Adipocyte (in vitro differentiated cells): ENCODE results near the gene SGMS2.
A peak's percentile ranks its signal among the peaks of the same experiment; 100 is the strongest.

Experiments used
- DNase-seq: peaks from one replicate; pipeline ENCODE4 v3.0.0-alpha.2; 2015; ENCODE audit warnings: low read depth
- H3K27me3 ChIP-seq: replicated peaks from 2 replicates; pipeline ENCODE4 v1.7.0; 2013; ENCODE audit warnings: mild to moderate bottlenecking, low read length, moderate library complexity; ENCODE audit not compliant: control insufficient read depth, insufficient read depth
- H3K36me3 ChIP-seq: 2 replicates; pipeline ENCODE4 v1.7.0; 2013; ENCODE audit warnings: low read length, mild to moderate bottlenecking, moderate library complexity; ENCODE audit not compliant: control insufficient read depth, insufficient read depth, severe bottlenecking
- H3K4me1 ChIP-seq: 2 replicates; pipeline ENCODE4 v1.7.0; 2013; ENCODE audit warnings: mild to moderate bottlenecking, low read length, moderate library complexity; ENCODE audit not compliant: control insufficient read depth, insufficient read depth
- H3K4me3 ChIP-seq: 2 replicates; pipeline ENCODE4 v1.7.0; 2013; ENCODE audit warnings: mild to moderate bottlenecking, low read length, moderate library complexity
- H3K9ac ChIP-seq: 2 replicates; pipeline ENCODE4 v1.7.0; 2013; ENCODE audit warnings: mild to moderate bottlenecking, low read length, moderate library complexity
- H3K9me3 ChIP-seq: 2 replicates; pipeline ENCODE4 v1.7.0; 2013; ENCODE audit warnings: mild to moderate bottlenecking, low read length, moderate library complexity; ENCODE audit not compliant: control insufficient read depth

The SGMS2 gene

DNA sequence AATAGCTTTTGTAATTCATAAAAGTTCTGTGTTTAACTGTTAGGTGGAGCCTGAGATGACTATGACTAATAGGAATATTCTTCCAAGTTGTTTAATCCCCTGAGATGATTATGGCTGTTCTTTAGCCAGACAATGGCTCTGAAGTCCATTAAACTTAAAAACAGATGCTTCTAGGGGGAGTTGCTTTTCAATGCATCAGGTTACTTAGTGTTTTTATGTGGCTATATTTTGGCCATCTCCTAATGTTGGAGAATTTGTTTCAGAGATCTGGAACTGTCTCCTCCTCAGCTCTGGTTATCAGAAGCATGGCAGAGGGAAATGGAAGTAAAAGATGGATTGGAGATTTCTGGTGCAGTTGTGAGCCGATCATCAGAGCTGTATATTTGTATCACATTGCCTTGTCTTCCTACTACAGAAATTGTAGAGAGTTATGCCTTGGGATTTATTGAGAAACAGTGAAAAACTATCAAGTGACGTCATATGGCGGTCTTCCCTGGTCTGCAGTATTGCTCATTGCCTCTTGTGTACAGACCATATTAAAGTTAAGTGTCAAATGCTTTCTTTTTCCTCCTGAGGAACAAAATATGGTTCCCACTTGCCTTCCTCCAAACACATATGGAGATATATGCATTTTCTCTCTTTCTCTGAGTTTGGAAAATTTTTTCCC, 29.8 kb downstream of the SGMS2 start:
- Histone ChIP-seq H3K36me3 (no peaks in the 10 kb centered on the region), H3K9me3 (no peaks in the 10 kb centered on the region), H3K4me3 (peak overlapping the region; percentile 77), H3K27me3 (no peaks in the 10 kb centered on the region), H3K4me1 (peaks cover 42% of the 10 kb centered on the region), H3K9ac (peak overlapping the region; percentile 71)
- peak; percentile 65 for DNase-seq

DNA sequence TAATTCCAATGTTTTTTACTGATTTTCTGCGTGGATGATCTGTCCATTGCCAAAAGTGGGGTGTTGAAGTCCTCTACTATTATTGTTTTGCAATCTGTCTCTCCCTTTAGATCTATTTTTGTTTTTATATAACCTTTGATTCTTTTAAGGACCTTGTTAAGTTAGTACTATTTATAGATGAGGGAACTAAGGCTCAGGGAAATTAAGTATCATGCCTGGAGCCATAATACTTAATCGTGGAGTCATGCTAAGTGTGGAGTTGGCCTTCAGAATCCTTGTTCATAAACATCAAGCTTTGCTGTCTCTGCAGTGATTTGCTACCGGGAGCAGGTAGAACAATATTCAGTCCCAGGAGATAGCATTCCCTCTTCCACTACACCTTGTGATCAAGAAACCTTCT, 31.0 kb downstream of the SGMS2 start:
- Histone ChIP-seq H3K4me3 (peak overlapping the region; percentile 77), H3K27me3 (no peaks in the 10 kb centered on the region), H3K9me3 (no peaks in the 10 kb centered on the region), H3K4me1 (peaks cover 42% of the 10 kb centered on the region), H3K36me3 (peaks cover 7% of the 10 kb centered on the region), H3K9ac (no peak overlapping the region)
- DNase-seq = no peak

DNA sequence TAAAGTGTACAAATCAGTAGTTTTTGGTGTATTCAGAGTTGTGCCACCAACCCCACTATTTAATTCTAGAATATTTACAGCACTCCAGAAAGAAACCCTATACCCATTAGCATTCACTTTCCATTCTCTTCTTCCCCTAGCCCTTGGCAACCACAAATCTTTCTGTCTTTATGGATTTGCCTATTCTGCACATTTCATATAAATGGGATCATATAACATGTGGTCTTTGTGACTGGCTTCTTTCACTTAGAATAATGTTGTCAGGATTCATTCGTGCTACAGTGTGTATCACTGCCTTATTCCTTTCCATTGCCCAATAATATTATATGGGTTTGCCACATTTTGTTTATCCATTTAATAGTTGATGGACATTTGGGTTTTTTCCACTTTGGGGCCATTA, 32.2 kb downstream of the SGMS2 start:
- DNase-seq = peak; percentile 39
- Histone ChIP-seq H3K9ac (no peak overlapping the region), H3K4me3 (no peak overlapping the region), H3K36me3 (peaks cover 9% of the 10 kb centered on the region), H3K27me3 (no peaks in the 10 kb centered on the region), H3K4me1 (peaks cover 42% of the 10 kb centered on the region), H3K9me3 (no peaks in the 10 kb centered on the region)

DNA sequence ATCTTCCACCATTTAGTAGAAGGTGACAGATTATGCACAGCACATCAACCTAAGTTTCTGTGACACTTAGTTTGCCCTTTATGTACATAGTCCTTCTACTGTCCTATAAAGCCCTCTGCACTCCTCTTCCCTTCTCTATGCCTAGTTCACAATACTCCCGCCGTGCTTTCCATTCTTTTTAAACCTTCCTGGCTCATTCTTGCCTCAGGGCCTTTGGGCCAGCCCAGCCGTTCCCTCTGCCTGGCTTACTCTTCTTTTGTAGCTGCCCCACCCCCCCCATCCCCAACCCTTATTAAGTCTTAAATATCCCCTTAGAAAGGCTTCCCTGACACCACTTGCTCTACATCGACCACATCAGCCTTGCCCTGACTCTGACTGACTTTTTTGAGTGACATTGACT, 33.0 kb downstream of the SGMS2 start:
- Histone ChIP-seq H3K27me3 (no peaks in the 10 kb centered on the region), H3K9ac (no peak overlapping the region), H3K9me3 (no peaks in the 10 kb centered on the region), H3K4me3 (no peak overlapping the region), H3K4me1 (peaks cover 42% of the 10 kb centered on the region), H3K36me3 (peaks cover 9% of the 10 kb centered on the region)
- DNase-seq = no peak

DNA sequence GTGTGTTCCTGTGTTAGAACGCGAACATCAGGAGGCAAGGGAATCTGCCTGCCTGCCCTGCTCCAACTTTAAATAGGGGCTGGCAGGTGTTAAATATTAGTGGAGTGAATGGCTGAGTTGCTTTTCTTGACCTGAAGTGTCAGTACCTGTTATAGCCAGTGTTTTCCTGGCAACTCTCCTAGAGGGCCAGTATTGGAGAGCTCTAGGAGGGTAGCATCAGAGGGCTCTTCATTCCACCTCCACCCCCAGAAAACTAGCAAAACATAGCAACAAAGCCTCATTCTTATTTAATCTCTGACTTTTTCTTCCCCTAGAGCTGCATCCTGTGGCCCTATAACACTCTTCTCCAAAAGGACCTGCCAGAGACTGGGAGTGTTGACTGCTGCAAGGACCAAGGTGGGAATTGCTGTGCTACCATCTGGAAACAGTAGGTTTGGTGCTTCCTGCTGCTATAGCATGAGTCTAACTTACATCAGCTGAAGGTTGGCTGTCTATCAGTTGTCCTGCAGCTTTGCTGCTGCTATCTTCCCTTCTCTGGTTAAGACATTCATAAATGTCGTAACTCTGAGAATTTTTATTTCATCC, 33.5 kb downstream of the SGMS2 start:
- Histone ChIP-seq H3K36me3 (peaks cover 9% of the 10 kb centered on the region), H3K9me3 (no peaks in the 10 kb centered on the region), H3K27me3 (no peaks in the 10 kb centered on the region), H3K4me1 (peaks cover 37% of the 10 kb centered on the region), H3K4me3 (no peak overlapping the region), H3K9ac (no peak overlapping the region)
- no peak for DNase-seq

DNA sequence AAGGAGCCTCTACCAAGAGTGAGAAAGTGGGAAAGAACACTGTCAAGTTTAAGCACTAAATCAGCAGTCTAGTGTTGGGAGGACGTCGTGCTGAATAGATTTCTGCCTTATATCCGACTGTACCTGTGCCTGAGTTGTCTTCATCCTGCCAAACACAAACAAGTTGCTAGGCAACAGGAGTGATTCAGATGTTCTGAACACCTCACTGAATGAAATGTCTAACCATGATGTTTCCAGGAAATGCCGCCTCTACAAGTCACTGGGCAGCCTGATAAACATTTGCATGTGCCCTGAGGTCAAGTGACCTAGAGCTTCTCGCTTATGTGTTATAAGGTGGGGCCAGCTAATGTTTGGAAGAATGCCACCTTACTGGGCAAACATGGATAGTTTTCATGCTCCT, 37.9 kb downstream of the SGMS2 start:
- Histone ChIP-seq H3K4me1 (peaks cover 20% of the 10 kb centered on the region), H3K4me3 (no peak overlapping the region), H3K36me3 (peaks cover 9% of the 10 kb centered on the region), H3K27me3 (no peaks in the 10 kb centered on the region), H3K9me3 (no peaks in the 10 kb centered on the region), H3K9ac (no peak overlapping the region)
- no peak for DNase-seq

DNA sequence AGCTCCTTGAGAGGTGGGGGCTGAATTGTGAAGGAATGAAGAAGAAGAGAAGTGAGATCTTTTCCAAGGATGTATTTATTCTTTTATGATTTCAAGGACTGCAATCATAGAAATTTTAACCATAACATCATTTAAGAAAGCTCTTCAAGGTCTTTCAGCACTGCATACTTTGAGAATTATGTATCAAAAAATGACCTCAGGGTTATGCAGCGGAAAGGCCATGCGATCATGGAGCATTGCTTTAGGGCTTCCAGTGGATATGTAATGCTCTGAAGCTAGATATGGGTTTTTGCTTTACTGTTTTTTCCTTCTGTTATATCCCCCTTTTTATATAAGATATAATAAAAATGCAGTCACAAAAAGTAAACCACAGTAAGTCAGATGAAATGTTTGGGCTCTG, 38.7 kb downstream of the SGMS2 start:
- no peak overlapping the region for H3K9ac ChIP-seq
- H3K9me3 ChIP-seq = no peaks in the 10 kb centered on the region
- H3K27me3 ChIP-seq = no peaks in the 10 kb centered on the region
- peak; percentile 36 for DNase-seq
- peaks cover 20% of the 10 kb centered on the region for H3K4me1 ChIP-seq
- no peak overlapping the region for H3K4me3 ChIP-seq
- peaks cover 9% of the 10 kb centered on the region for H3K36me3 ChIP-seq

DNA sequence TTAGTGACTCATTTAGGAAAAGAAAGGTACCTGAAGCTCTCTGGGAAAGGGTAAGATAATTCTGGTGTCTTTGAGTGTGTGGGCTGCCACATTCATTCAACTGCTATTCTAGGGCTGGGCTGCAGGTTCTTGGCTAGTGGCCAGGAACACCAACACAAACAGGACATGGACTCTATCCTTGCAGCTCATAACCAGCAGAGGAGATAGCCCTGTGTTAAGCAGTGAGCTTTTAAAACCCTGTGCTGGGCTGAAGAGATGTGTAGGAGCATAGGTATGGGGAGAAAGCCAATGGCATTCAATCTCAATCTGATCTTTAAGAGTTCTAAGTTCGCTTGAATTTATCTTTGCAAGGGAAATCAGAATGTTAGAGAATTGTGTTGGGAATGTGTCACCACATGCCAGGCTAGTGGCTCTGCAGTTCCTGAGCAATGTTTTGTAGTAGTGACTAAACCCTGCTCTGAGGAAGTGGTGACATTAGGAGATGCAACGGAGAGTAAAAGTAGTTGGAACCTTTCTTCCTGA, 39.2 kb downstream of the SGMS2 start:
- peak; percentile 29 for DNase-seq
- H3K4me3 ChIP-seq = no peak overlapping the region
- H3K27me3 ChIP-seq = no peaks in the 10 kb centered on the region

DNA sequence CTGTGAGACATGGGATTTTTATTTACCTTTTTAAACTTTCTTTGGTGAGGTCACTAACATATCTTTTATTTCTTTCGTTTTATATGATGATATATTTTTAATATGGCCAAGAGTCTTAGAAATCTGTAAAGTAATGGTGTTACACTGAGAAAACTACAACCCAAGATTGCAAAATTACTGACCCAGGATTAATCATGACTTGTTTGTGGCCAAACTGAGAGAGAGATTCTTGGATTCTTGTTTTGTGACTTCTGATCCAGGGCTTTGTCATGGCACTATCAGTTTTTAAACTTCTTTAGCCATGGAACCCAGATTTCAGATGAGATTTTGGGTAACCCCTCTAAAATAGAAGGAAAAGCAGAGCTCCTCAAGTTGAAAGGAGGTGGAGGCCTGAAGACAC, 42.0 kb downstream of the SGMS2 start:
- DNase-seq = no peak
- Histone ChIP-seq H3K9ac (no peak overlapping the region), H3K36me3 (no peaks in the 10 kb centered on the region), H3K27me3 (no peaks in the 10 kb centered on the region), H3K4me1 (peaks cover 32% of the 10 kb centered on the region), H3K9me3 (no peaks in the 10 kb centered on the region), H3K4me3 (peak overlapping the region; percentile 16)

More for the DNA sequence above, 39.2 kb downstream of the SGMS2 start:
- H3K9ac ChIP-seq = no peak overlapping the region
- peaks cover 20% of the 10 kb centered on the region for H3K4me1 ChIP-seq
- no peaks in the 10 kb centered on the region for H3K9me3 ChIP-seq
- peaks cover 9% of the 10 kb centered on the region for H3K36me3 ChIP-seq

DNA sequence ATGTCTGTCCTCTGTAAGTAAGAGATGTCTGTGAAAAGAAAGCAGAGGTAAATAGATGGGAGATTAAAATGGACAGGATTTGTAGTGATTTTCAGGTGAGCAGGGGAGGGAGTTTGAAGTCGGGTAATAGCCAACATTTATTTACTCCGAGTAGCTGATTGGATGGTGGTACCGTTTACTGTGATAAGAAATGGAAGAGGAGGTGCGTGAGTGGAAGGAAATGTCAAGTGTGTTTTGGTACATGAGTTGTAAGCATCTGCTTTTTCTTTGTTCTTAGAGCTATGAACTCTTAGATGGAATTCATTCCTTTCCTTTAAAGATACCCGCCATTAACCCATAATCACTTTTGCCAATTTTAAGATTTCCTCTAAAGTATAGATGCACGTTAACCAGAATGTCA, 45.5 kb downstream of the SGMS2 start:
- Histone ChIP-seq H3K27me3 (no peaks in the 10 kb centered on the region), H3K4me3 (no peak overlapping the region), H3K9me3 (no peaks in the 10 kb centered on the region), H3K36me3 (peaks cover 2% of the 10 kb centered on the region), H3K9ac (no peak overlapping the region), H3K4me1 (peaks cover 24% of the 10 kb centered on the region)
- no peak for DNase-seq

DNA sequence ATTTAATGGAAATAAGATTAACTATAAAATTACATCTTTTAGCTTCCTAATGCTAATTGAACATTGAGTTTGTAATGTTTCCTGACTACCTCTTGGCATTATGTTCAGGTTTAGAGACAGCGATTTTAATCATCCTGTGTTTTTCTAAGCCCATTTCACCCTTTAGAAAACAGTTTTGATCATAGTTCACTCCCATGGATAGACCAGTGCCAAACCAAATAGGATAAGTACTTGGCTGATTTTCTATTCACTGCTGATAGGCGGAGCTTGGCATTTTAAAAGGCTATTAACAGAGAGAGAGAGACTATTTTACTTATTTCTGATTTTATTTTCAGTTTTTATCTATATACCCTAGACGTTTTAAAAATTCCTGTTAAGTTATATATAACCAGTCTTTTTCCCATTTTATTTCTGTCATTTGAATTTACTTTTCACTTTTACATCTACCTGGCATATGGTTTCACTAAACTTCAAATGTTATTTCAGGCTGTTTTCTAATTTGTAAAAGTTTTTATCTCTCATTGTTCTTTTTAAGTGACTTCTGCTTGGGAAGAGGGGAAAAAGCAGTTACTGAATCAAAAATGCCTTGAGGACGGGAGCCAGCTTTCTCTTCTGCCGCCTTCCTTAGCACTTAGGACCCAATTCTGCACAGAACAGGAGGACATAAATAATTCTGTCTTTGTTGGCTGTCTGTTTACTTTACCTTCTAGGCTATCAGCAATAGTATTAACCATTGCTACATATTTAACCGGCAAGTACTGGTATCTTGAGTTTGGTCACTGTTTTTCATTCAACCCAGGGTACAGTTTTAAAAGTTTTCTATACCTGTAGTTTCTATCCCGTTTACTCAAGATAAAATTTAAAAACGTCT, 46.4 kb downstream of the SGMS2 start:
- H3K27me3 ChIP-seq = no peaks in the 10 kb centered on the region
- no peak for DNase-seq
- no peaks in the 10 kb centered on the region for H3K9me3 ChIP-seq
- peaks cover 24% of the 10 kb centered on the region for H3K4me1 ChIP-seq
- peak overlapping the region; percentile 1 for H3K9ac ChIP-seq
- peak overlapping the region; percentile 74 for H3K4me3 ChIP-seq
- H3K36me3 ChIP-seq = peaks cover 2% of the 10 kb centered on the region
